ENCODE data around the gene ALG9. TPM values are rescaled to one million over a fixed set of nuclear protein-coding genes. Genes with fewer than 3 reads are reported as not detected.

Gene ALG9
- total RNA-seq, 4 donors from 2014 or later: 23.6 to 60.2 (median 49.4) TPM

DNA sequence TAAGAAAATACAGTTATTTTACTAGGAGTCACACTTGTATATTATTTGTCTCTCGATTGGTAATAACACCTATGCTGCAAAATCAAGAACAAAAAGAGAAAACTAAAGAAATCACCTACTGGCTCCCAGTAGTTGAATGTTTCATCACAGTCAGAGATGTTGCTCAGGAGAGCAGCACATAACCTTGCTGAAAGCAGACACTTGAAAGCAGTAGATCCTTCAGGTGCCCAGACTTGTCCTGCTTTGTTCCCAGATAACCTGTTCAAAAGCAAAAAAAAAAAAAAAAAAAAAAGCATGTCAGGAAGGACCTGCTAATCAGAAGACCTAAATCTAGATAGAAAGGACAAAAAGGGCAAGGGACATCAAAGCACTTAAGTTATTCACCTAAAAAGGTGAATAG lies 1.3 kb downstream of the ALG9 start:
- TF ChIP-seq, protein P1, sequence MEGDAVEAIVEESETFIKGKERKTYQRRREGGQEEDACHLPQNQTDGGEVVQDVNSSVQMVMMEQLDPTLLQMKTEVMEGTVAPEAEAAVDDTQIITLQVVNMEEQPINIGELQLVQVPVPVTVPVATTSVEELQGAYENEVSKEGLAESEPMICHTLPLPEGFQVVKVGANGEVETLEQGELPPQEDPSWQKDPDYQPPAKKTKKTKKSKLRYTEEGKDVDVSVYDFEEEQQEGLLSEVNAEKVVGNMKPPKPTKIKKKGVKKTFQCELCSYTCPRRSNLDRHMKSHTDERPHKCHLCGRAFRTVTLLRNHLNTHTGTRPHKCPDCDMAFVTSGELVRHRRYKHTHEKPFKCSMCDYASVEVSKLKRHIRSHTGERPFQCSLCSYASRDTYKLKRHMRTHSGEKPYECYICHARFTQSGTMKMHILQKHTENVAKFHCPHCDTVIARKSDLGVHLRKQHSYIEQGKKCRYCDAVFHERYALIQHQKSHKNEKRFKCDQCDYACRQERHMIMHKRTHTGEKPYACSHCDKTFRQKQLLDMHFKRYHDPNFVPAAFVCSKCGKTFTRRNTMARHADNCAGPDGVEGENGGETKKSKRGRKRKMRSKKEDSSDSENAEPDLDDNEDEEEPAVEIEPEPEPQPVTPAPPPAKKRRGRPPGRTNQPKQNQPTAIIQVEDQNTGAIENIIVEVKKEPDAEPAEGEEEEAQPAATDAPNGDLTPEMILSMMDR (IDR thresholded peaks at IDR 0.05): no peak
- no peak for TF ChIP-seq POLR2A (IDR thresholded peaks at IDR 0.05)
- Histone ChIP-seq H3K27ac (no peak overlapping the region), H3K9me3 (no peaks in the 10 kb centered on the region), H3K4me3 (peak overlapping the region in 1 of 2 donors; percentile 100), H3K27me3 (no peaks in the 10 kb centered on the region), H3K36me3 (no peaks in the 10 kb centered on the region), H3K4me1 (no peaks in the 10 kb centered on the region)
- DNase-seq: no peak
- intact Hi-C loops (cut with DNase I; ENCODE audit: low total_unique reads): loop anchor here (10.0 kb wide), 2 partner anchors 65 to 215 kb away; partner anchors contain the start of genes DIXDC1, SDHD and TIMM8B

DNA sequence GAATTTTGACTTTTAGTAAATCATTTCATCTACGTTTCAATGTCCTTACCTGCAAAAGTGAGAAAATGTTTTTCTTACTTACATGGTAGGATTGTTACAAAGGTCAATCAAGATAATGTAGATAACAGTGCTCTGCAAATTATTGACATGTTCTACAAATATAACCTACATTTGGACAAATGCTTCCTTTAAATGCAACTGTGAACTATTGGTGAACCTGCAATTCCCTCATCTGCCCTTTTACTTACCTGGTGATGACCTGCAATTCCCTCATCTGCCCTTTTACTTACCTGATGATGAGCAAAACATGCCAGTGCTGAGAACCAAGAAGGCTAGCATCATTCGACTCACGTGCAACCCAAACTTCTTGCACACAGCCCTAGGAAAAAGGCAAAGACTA lies 11.1 kb downstream of the ALG9 start:
- no peak overlapping the region for H3K27ac ChIP-seq
- DNase-seq: no peak
- no peaks in the 10 kb centered on the region for H3K36me3 ChIP-seq
- H3K4me3 ChIP-seq: no peak overlapping the region
- H3K9me3 ChIP-seq: no peaks in the 10 kb centered on the region
- no peaks in the 10 kb centered on the region for H3K27me3 ChIP-seq
- intact Hi-C loops (cut with DNase I; ENCODE audit: low total_unique reads): no loop called here
- no peaks in the 10 kb centered on the region for H3K4me1 ChIP-seq
- TF ChIP-seq POLR2A (IDR thresholded peaks at IDR 0.05): no peak
- TF ChIP-seq, protein P1 (IDR thresholded peaks at IDR 0.05): no peak

DNA sequence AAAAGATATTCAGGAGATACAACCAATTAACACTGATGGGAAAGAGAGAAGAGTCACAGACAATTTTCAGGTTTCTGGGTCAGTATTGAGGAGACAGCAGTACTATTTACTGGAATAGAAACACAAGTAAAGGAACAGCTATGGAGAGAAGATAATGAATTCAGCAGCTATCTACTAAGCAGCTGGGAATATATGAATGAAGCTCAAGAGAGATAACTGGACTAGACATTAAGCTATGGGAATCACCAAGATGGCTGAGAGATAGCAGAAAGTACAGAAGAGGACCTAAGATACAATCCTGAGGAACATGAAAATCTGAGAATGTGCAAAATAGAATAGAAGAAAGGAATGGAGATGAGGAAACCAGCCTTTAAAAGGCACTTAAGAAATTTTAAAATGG lies 15.9 kb downstream of the ALG9 start:
- no peak for DNase-seq
- Histone ChIP-seq H3K36me3 (no peaks in the 10 kb centered on the region), H3K27ac (no peak overlapping the region), H3K9me3 (no peaks in the 10 kb centered on the region), H3K27me3 (no peaks in the 10 kb centered on the region), H3K4me3 (no peak overlapping the region), H3K4me1 (no peaks in the 10 kb centered on the region)
- intact Hi-C loops (cut with DNase I; ENCODE audit: low total_unique reads): no loop called here
- TF ChIP-seq POLR2A (IDR thresholded peaks at IDR 0.05): no peak
- TF ChIP-seq, protein P1 (IDR thresholded peaks at IDR 0.05): no peak

DNA sequence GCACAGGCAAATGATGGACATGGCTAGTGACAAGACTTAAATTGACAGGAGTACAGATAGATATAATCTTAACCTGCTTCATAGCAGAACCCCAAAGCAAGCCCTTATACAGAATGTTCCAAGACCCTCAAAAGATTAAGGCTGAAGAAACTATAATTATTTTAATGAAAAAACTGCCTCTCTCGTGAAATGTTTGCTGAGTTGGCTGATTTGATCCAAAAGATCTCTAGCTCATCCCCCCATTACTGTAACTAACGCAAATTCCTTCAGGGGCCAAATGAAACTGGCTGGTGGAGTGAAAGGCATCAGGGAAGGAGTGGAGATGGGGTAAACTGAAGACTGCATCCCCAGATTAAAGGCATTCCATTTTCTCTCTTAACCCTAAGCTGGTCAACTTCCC lies 19.3 kb downstream of the ALG9 start:
- TF ChIP-seq, protein P1 (IDR thresholded peaks at IDR 0.05): no peak
- no peak for TF ChIP-seq POLR2A (IDR thresholded peaks at IDR 0.05)
- Histone ChIP-seq H3K36me3 (no peaks in the 10 kb centered on the region), H3K9me3 (no peaks in the 10 kb centered on the region)

DNA sequence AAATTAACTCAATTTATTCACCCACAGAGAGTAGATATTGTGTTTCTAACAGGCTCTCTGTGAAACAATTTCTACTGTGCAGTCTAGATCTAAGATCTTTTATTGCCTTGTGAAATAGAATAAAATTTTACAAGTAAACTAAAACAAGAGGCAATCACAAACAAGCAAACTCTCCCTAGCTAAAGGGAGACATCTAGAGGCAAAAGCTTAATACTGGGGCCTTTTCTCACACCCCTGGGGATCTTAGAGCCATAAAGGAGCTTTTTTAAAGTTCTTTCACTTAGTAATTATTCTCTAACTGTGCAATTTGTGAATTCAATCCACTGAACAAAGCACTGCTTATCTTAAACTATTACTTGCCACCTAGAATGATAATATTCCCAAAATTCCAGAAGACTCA lies 19.7 kb downstream of the ALG9 start:
- no peaks in the 10 kb centered on the region for H3K9me3 ChIP-seq
- H3K4me3 ChIP-seq: no peak overlapping the region
- intact Hi-C loops (cut with DNase I; ENCODE audit: low total_unique reads): no loop called here
- no peaks in the 10 kb centered on the region for H3K4me1 ChIP-seq
- H3K36me3 ChIP-seq: no peaks in the 10 kb centered on the region
- H3K27ac ChIP-seq: no peak overlapping the region
- TF ChIP-seq, protein P1 (IDR thresholded peaks at IDR 0.05): peak in 2 of 4 experiments; percentile 4
- TF ChIP-seq POLR2A (IDR thresholded peaks at IDR 0.05): no peak
- no peak for DNase-seq
- no peaks in the 10 kb centered on the region for H3K27me3 ChIP-seq

More for the DNA sequence above, 19.3 kb downstream of the ALG9 start:
- Histone ChIP-seq H3K27ac (no peak overlapping the region), H3K4me1 (no peaks in the 10 kb centered on the region), H3K4me3 (no peak overlapping the region), H3K27me3 (no peaks in the 10 kb centered on the region)
- intact Hi-C loops (cut with DNase I; ENCODE audit: low total_unique reads): no loop called here
- no peak for DNase-seq
